K562 (cell line): ENCODE data around the gene EXTL1.

Experiments used
- BACH1 ChIP-seq: fragments of 200-800 bp; sonication (Bioruptor generic); IDR thresholded peaks from 2 replicates; pipeline ENCODE4 v1.6.1; 2016; ENCODE audit warnings: missing genetic modification characterization, missing compliant biosample characterization
- MCM7 ChIP-seq, 2 experiments: fragments of 450-650 bp; IDR thresholded peaks; 2 replicates each; pipeline ENCODE4 v1.6.1; 2016 to 2018
- NR2C1 ChIP-seq, 2 experiments: fragments of 450-650 bp; IDR thresholded peaks; 2 replicates each; pipeline ENCODE4 v1.6.1; 2017; ENCODE audit warnings: mild to moderate bottlenecking in 2 of 2, antibody characterized with exemption in 1 of 2, inconsistent platforms in 1 of 2, missing compliant biosample characterization in 1 of 2, missing genetic modification characterization in 1 of 2
- POLR2AphosphoS5 ChIP-seq: IDR thresholded peaks from 2 replicates; pipeline ENCODE4 v1.6.1; 2011; ENCODE audit warnings: mild to moderate bottlenecking, low read depth, low read length, moderate library complexity; ENCODE audit not compliant: control insufficient read depth, insufficient read depth
- TAF15 ChIP-seq: fragments of 200-400 bp; formaldehyde crosslinking; IDR thresholded peaks from 2 replicates; pipeline ENCODE4 v1.6.1; 2017; ENCODE audit warnings: mild to moderate bottlenecking, low read depth, low read length, moderate library complexity
- XRCC5 ChIP-seq: fragments of 200-400 bp; formaldehyde crosslinking; IDR thresholded peaks from 2 replicates; pipeline ENCODE4 v1.6.1; 2017; ENCODE audit warnings: low read depth, mild to moderate bottlenecking, low read length
- TF ChIP-seq, protein P1 (sequence below): sonication (generic); formaldehyde crosslinking; IDR thresholded peaks from 2 replicates; pipeline ENCODE4 v1.8.1; 2023; ENCODE audit warnings: mild to moderate bottlenecking, missing genetic modification reagents
- TF ChIP-seq, protein P2 (sequence below): sonication (generic); formaldehyde crosslinking; IDR thresholded peaks from 2 replicates; pipeline ENCODE4 v1.8.0; 2022; ENCODE audit warnings: mild to moderate bottlenecking, missing genetic modification reagents, borderline replicate concordance
- TF ChIP-seq, protein P3 (sequence below), 3 experiments: IDR thresholded peaks in 2 of 3; conservative IDR thresholded peaks in 1 of 3; 2 replicates each; pipeline ENCODE4 v1.5.1; 2011 to 2012; ENCODE audit warnings: low read length in 3 of 3, mild to moderate bottlenecking in 3 of 3, control low read depth in 2 of 3, improper control_type of control experiment in 1 of 3, inconsistent platforms in 1 of 3, low read depth in 1 of 3, mixed read lengths in 1 of 3, moderate library complexity in 1 of 3; ENCODE audit not compliant: insufficient read depth in 2 of 3

DNA sequence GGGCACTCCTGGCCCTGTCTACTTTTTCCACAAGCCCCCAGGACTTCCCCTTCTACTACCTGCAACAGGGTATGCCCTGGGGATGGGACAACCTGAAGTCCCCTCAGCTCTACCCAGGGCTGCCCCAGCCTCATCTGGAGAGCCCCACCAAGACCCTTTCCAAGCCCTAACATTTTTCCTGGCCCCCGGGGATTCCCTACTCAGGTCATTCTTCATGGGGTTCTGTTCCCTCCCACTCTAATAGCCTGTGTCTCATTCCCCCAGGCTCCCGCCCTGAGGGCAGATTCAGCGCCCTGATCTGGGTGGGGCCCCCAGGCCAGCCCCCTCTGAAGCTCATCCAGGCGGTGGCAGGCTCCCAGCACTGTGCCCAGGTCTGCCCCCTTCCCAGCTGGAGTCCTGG, 9.6 kb downstream of the EXTL1 start:
- no peak for TF ChIP-seq BACH1 (tag)
- TF ChIP-seq, protein P1, sequence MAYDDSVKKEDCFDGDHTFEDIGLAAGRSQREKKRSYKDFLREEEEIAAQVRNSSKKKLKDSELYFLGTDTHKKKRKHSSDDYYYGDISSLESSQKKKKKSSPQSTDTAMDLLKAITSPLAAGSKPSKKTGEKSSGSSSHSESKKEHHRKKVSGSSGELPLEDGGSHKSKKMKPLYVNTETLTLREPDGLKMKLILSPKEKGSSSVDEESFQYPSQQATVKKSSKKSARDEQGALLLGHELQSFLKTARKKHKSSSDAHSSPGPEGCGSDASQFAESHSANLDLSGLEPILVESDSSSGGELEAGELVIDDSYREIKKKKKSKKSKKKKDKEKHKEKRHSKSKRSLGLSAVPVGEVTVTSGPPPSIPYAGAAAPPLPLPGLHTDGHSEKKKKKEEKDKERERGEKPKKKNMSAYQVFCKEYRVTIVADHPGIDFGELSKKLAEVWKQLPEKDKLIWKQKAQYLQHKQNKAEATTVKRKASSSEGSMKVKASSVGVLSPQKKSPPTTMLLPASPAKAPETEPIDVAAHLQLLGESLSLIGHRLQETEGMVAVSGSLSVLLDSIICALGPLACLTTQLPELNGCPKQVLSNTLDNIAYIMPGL (CRISPR knock-in tag): no peak
- TF ChIP-seq, protein P2, sequence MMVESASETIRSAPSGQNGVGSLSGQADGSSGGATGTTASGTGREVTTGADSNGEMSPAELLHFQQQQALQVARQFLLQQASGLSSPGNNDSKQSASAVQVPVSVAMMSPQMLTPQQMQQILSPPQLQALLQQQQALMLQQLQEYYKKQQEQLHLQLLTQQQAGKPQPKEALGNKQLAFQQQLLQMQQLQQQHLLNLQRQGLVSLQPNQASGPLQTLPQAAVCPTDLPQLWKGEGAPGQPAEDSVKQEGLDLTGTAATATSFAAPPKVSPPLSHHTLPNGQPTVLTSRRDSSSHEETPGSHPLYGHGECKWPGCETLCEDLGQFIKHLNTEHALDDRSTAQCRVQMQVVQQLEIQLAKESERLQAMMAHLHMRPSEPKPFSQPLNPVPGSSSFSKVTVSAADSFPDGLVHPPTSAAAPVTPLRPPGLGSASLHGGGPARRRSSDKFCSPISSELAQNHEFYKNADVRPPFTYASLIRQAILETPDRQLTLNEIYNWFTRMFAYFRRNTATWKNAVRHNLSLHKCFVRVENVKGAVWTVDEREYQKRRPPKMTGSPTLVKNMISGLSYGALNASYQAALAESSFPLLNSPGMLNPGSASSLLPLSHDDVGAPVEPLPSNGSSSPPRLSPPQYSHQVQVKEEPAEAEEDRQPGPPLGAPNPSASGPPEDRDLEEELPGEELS (CRISPR knock-in tag): no peak
- no peak for TF ChIP-seq TAF15
- no peak for TF ChIP-seq POLR2AphosphoS5
- TF ChIP-seq NR2C1 (IDR thresholded peaks at IDR 0.05): no peak
- TF ChIP-seq NR2C1 (tag; IDR thresholded peaks at IDR 0.05): no peak
- TF ChIP-seq MCM7 (IDR thresholded peaks at IDR 0.05): no peak
- TF ChIP-seq, protein P3, sequence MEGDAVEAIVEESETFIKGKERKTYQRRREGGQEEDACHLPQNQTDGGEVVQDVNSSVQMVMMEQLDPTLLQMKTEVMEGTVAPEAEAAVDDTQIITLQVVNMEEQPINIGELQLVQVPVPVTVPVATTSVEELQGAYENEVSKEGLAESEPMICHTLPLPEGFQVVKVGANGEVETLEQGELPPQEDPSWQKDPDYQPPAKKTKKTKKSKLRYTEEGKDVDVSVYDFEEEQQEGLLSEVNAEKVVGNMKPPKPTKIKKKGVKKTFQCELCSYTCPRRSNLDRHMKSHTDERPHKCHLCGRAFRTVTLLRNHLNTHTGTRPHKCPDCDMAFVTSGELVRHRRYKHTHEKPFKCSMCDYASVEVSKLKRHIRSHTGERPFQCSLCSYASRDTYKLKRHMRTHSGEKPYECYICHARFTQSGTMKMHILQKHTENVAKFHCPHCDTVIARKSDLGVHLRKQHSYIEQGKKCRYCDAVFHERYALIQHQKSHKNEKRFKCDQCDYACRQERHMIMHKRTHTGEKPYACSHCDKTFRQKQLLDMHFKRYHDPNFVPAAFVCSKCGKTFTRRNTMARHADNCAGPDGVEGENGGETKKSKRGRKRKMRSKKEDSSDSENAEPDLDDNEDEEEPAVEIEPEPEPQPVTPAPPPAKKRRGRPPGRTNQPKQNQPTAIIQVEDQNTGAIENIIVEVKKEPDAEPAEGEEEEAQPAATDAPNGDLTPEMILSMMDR (IDR thresholded peaks at IDR 0.05 in 2 of 3, conservative IDR thresholded peaks at IDR 0.05 in 1 of 3; ENCODE audit: insufficient read depth in 2 of 3, low read depth in 1 of 3, low read length in 3 of 3): no peak
- TF ChIP-seq XRCC5: no peak
